KMS-11 (cell line): ENCODE results near the gene TBC1D32.

ENCODE experiments used
- H2AFZ ChIP-seq: fragments of 200-600 bp; sonication (generic); 2 replicates; pipeline ENCODE4 v1.6.1; 2016; ENCODE audit warnings: antibody characterized with exemption, mixed run types, low read depth
- H3K27ac ChIP-seq: fragments of 200-600 bp; sonication (generic); 2 replicates; pipeline ENCODE4 v1.6.1; 2016; ENCODE audit warnings: mild to moderate bottlenecking, mixed run types
- H3K27me3 ChIP-seq: fragments of 200-600 bp; sonication (generic); 2 replicates; pipeline ENCODE4 v1.6.1; 2017; ENCODE audit warnings: mild to moderate bottlenecking, low read depth, mixed run types, moderate library complexity; ENCODE audit not compliant: insufficient read depth
- H3K36me3 ChIP-seq: fragments of 200-600 bp; sonication (generic); 2 replicates; pipeline ENCODE4 v1.6.1; 2017; ENCODE audit warnings: mild to moderate bottlenecking, mixed run types; ENCODE audit not compliant: insufficient read depth
- H3K4me1 ChIP-seq: fragments of 200-600 bp; sonication (generic); 2 replicates; pipeline ENCODE4 v1.6.1; 2016; ENCODE audit warnings: mild to moderate bottlenecking, low read depth, mixed run types; ENCODE audit not compliant: poor library complexity, severe bottlenecking
- H3K4me2 ChIP-seq: fragments of 200-600 bp; sonication (generic); 2 replicates; pipeline ENCODE4 v1.7.0; 2016; ENCODE audit warnings: mild to moderate bottlenecking, mixed run types
- H3K4me3 ChIP-seq: fragments of 200-600 bp; sonication (generic); IDR thresholded peaks from 2 replicates; pipeline ENCODE4 v1.6.1; 2017; ENCODE audit warnings: low read depth, low read length, mixed read lengths; ENCODE audit not compliant: insufficient read depth
- H3K79me2 ChIP-seq: fragments of 200-600 bp; sonication (generic); 2 replicates; pipeline ENCODE4 v1.6.1; 2016; ENCODE audit warnings: low read depth, mixed run types; ENCODE audit not compliant: insufficient read depth
- H3K9ac ChIP-seq: fragments of 200-600 bp; sonication (generic); 2 replicates; pipeline ENCODE4 v1.6.1; 2016; ENCODE audit warnings: mild to moderate bottlenecking, mixed run types
- H4K20me1 ChIP-seq: fragments of 200-600 bp; sonication (generic); 2 replicates; pipeline ENCODE4 v1.6.1; 2016; ENCODE audit warnings: mild to moderate bottlenecking, mixed run types; ENCODE audit not compliant: insufficient read depth
- CTCF ChIP-seq: fragments of 200-600 bp; sonication (generic); conservative IDR thresholded peaks from 2 replicates; pipeline ENCODE4 v1.6.1; 2017; ENCODE audit warnings: low read depth, mild to moderate bottlenecking, antibody characterized with exemption, low read length, moderate library complexity, mixed read lengths

TBC1D32 gene

GRCh38 chr6:121351916-121352315, 17.6 kb upstream of the TBC1D32 start:
- H3K9ac ChIP-seq = no peak overlapping the region
- H3K4me2 ChIP-seq = no peak overlapping the region
- TF ChIP-seq CTCF = no peak
- H4K20me1 ChIP-seq = no peaks in the 10 kb centered on the region
- no peaks in the 10 kb centered on the region for H3K36me3 ChIP-seq
- H3K4me1 ChIP-seq = no peaks in the 10 kb centered on the region
- H3K4me3 ChIP-seq = no peak overlapping the region
- no peaks in the 10 kb centered on the region for H3K79me2 ChIP-seq
- no peak overlapping the region for H2AFZ ChIP-seq
- H3K27me3 ChIP-seq = no peaks in the 10 kb centered on the region
- H3K27ac ChIP-seq = no peak overlapping the region

DNA sequence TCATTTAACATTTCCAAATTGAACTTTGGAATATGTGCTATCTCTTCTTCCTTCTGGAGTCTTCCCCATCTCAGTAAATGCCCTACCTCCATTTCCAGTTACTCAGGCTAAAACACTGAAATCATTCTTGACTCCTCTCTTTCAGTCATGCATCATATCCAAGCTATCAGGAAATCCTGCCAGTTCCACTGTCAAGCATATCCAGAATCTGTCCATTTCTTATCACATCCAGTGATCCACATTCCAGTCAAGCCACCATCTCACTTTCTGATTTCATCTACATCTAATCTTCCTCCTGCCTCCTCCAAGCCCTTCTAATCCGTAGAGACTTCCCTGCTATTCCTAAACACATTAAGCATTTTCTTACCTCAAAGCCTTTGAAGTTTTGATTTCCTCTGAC, 15.3 kb upstream of the TBC1D32 start:
- H2AFZ ChIP-seq = no peak overlapping the region
- no peaks in the 10 kb centered on the region for H4K20me1 ChIP-seq
- no peaks in the 10 kb centered on the region for H3K36me3 ChIP-seq
- no peak overlapping the region for H3K27ac ChIP-seq
- no peaks in the 10 kb centered on the region for H3K4me1 ChIP-seq
- TF ChIP-seq CTCF = no peak
- no peak overlapping the region for H3K4me3 ChIP-seq
- H3K4me2 ChIP-seq = no peak overlapping the region
- no peaks in the 10 kb centered on the region for H3K79me2 ChIP-seq
- no peak overlapping the region for H3K9ac ChIP-seq
- H3K27me3 ChIP-seq = no peaks in the 10 kb centered on the region

- no peaks in the 10 kb centered on the region for H3K4me1 ChIP-seq
- H3K9ac ChIP-seq = no peak overlapping the region
- H3K27ac ChIP-seq = no peak overlapping the region
- H3K27me3 ChIP-seq = no peaks in the 10 kb centered on the region
- H2AFZ ChIP-seq = no peak overlapping the region
- H3K36me3 ChIP-seq = no peaks in the 10 kb centered on the region
- no peaks in the 10 kb centered on the region for H4K20me1 ChIP-seq
- H3K79me2 ChIP-seq = no peaks in the 10 kb centered on the region
- no peak overlapping the region for H3K4me2 ChIP-seq
- H3K4me3 ChIP-seq = no peak overlapping the region
- TF ChIP-seq CTCF = no peak
These were observed 13.2 kb upstream of the TBC1D32 start for GRCh38 chr6:121347484-121347883.

- no peaks in the 10 kb centered on the region for H3K79me2 ChIP-seq
- no peaks in the 10 kb centered on the region for H4K20me1 ChIP-seq
- H3K36me3 ChIP-seq = no peaks in the 10 kb centered on the region
- no peaks in the 10 kb centered on the region for H3K4me1 ChIP-seq
- H2AFZ ChIP-seq = no peak overlapping the region
- no peak overlapping the region for H3K4me2 ChIP-seq
- H3K27ac ChIP-seq = no peak overlapping the region
- H3K9ac ChIP-seq = no peak overlapping the region
- TF ChIP-seq CTCF = no peak
- H3K27me3 ChIP-seq = no peaks in the 10 kb centered on the region
- no peak overlapping the region for H3K4me3 ChIP-seq
These were observed 10.3 kb upstream of the TBC1D32 start for GRCh38 chr6:121344539-121344938.
